HTR-8/SVneo (cell line): ENCODE data around the gene OR2A5.

Experiments
- DNase-seq: peaks from one replicate; pipeline ENCODE4 v3.0.0; 2011; ENCODE audit warnings: low spot score, mixed read lengths; ENCODE audit not compliant: insufficient read length
- FAIRE-seq: peaks from 2 replicates; lab custom pipeline; 2011; peaks lifted over from hg19 to GRCh38; lab: Jason Lieb, UNC

The OR2A5 gene

DNA sequence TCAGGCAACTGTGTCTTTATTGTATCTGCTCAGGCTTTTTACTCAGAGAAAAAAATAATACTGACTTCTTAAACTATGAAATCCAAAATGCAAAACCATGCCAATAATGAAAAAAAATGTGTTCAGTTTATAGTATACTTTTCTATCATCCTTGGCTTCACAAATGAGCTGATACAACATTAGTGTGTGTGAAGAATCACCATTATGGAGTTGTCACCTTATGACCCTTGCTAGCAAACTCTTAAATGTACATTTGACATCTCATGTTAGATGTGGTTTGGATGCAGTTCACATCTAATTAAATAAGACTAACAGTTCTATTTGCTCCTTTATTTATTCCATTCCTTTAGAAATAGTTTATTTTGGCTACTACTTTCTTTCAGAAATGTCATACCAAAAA is 56.5 kb downstream of the OR2A5 start:
- FAIRE-seq (no peak), DNase-seq (no peak)
